Hepatocyte (in vitro differentiated cells): ENCODE results near the gene WDR6.

ENCODE experiments used
- EZH2 ChIP-seq: fragments of 200-600 bp; sonication (generic); IDR thresholded peaks from 2 replicates; pipeline ENCODE4 v1.6.1; 2016; ENCODE audit warnings: antibody characterized with exemption, mild to moderate bottlenecking, borderline replicate concordance
- TF ChIP-seq, protein P1 (sequence below): fragments of 200-600 bp; sonication (generic); IDR thresholded peaks from 2 replicates; pipeline ENCODE4 v1.5.1; 2016; ENCODE audit warnings: antibody characterized with exemption, mild to moderate bottlenecking; ENCODE audit not compliant: poor library complexity

DNA sequence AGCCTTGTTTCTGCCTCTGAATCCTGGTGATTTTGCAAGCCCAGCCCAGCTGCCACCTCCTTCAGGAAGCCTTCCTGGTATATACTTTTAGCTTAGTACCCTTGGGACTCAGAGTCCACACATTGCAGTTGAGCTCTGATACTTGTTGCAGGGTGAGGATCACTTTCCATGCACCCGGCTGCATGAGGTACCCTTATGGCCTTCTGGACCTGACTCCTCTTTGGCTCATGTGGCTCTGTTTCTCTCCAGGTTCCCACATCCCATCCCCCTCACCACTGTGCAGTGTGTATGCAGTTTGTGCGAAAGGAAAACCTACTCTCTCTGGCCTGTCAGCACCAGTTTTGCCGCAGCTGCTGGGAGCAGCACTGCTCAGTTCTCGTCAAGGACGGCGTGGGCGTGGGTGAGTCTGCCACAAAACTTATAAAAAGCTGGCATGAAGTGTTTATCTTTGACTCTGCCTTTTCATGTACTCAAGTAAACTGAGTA, 40.3 kb upstream of the WDR6 start:
- TF ChIP-seq, protein P1, sequence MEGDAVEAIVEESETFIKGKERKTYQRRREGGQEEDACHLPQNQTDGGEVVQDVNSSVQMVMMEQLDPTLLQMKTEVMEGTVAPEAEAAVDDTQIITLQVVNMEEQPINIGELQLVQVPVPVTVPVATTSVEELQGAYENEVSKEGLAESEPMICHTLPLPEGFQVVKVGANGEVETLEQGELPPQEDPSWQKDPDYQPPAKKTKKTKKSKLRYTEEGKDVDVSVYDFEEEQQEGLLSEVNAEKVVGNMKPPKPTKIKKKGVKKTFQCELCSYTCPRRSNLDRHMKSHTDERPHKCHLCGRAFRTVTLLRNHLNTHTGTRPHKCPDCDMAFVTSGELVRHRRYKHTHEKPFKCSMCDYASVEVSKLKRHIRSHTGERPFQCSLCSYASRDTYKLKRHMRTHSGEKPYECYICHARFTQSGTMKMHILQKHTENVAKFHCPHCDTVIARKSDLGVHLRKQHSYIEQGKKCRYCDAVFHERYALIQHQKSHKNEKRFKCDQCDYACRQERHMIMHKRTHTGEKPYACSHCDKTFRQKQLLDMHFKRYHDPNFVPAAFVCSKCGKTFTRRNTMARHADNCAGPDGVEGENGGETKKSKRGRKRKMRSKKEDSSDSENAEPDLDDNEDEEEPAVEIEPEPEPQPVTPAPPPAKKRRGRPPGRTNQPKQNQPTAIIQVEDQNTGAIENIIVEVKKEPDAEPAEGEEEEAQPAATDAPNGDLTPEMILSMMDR = no peak
- TF ChIP-seq EZH2 = no peak
